Bone marrow (tissue), 2 donors: Measurements from ENCODE around the gene EPS8L2.

Source experiments
- DNase-seq, 2 donors: peaks; one replicate each; lab custom pipeline; 2025; lab: John Stamatoyannopoulos, UW

EPS8L2 gene

GRCh38 chr11:763073-763463 lies 57.0 kb downstream of the EPS8L2 start:
- no peak for DNase-seq

DNA sequence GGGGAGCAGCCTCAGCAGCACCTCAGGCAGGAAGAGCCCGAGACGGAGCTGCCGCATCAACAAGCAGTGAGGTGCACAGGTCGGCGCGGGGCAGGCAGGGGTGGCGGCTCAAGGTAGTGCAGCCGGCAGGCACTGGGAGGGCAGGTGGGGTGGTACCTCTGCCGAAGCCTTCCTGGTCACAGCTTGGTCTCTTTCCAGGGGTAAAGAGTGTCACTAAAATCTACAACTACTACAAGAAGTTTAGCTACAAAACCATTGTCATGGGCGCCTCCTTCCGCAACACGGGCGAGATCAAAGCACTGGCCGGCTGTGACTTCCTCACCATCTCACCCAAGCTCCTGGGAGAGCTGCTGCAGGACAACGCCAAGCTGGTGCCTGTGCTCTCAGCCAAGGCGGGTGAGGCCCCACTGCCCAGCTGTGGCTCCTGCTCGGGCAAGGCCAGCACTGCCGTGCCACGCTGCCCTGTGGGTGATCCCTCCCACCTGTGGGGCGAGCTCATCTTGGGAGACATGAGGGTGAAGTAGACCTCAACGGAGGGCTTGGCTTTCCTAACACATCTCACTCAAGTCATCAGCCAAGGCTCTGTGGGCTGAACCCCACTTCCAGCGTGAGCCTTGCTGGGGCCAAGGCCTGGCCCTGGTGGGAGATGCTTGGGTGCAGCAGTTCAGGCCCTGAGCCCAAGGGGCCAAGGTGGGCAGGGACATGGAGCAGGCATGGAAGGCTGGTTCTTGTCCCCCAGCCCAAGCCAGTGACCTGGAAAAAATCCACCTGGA lies 57.7 kb downstream of the EPS8L2 start:
- DNase-seq, result no peak

GRCh38 chr11:764322-765024 lies 58.4 kb downstream of the EPS8L2 start:
- DNase-seq, result no peak

- peak; percentile 23 to 41 for DNase-seq
Measured at GRCh38 chr11:765025-765801, 59.2 kb downstream of the EPS8L2 start.

DNA sequence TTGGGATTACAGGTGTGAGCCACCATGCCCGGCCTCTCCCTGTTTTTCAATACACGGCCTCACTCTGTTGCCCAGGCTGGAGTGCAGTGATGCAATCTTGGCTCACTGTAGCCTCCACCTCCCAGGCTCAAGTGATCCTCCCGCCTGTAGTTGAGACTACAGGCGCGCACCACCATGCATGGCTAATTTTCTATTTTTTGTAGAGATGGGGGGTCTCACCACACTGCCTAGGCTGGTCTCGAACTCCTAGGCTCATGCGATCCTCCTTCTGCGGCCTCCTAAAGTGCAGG lies 59.7 kb downstream of the EPS8L2 start:
- no peak for DNase-seq

- no peak for DNase-seq
Measured at GRCh38 chr11:766106-766935, 60.3 kb downstream of the EPS8L2 start.

- DNase-seq, result no peak
Measured at GRCh38 chr11:766936-767210, 60.8 kb downstream of the EPS8L2 start.

DNA sequence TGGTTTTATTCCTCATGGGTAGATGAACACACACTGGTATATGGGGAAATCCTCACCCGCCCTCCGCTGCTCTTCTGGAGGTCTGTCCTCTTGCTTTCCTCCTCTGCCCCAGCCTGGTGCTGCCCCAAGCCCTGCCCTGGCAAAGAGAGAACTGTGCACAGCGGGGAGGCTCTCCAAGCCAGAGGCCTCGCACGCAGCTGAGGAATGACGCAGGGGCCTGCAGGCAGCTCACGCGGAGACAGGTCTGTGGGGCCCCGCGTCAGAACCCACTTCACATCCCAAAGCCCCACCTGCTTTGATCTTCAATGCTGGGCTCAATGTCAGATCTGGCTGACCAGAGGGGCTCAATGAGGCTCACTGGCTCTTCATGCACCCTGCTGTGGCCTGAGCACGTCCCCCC lies 61.2 kb downstream of the EPS8L2 start:
- DNase-seq, result no peak

DNA sequence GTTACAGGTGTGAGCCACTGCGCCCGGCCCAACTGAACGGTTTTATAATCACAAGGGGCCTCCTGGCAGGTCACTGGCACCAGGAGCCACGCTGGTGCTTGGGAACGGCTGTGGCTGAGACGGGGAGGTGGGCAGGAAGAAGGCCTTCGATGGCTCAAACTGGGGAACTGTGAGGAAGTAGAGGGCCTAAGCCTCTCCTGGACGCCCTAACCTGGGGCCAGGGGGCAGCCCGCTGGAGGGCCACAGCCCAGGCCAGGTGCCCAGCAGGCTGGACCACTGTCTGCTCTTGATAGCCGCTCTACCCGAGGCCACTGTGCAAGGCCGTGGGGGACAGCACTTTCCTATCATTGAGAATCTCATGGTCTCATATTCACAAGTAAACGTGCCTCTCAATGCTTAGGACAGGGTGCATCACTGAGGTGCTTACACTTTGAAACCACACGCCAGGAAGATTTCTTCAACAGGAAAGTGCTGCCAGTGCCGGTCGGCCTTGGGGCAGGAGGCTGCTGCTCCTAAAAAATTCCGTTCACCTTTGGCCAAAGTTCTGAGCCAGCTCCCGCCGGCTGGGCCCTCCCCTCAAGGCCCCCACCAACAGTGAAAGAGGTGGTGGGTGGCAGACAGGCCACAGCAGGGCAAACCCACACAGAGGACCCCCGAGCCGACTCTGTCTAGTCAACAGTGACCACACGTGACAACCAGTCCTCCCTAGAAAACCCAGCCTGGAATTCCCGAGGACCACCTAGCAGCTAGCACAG lies 64.0 kb downstream of the EPS8L2 start:
- no peak for DNase-seq

DNA sequence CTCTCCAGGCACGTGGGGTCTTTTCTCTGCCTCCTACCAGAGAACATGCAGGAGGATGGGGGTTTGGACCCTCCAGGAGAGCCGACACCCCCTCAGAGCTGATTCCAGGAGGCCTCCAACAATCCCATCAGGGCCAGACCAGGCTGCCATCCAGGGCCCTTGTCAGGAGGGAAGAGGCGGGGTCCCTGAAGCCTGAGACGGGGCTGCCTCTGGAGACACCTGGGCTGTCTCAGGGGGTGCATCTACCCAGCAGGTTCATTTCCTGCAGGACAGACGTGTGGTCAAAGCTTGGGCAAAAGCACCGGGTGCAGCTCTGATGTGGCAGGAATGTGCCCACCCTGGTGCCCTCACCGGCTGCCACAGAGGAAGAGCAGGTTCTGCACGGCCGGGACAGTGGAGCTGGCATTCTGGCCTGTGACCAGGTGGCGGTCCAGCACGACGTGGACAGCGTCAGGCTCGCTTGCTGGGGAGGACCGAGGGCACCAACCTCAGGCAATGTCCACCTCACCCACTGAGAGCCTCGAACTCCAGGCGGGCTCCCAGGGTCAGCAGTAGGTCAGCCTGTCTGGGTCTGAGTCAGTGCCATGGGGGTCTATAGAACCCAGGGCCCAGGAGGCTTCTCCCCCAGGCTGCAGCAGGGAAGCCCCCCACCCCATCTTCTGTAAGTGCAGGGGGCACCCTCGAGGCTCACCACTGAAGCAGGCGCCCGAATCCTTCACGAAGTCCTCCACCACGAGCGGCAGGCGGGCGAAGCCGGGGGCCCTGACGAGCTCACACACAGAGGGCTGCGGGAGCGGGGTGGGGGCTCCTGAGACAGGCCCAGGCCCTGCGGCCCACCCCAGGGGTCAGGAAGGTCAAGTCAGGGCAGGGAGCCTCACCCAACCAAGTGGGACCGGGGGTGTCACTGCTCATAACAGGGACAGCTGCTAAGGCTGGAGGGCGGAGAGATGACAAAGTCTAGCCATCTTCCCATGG lies 64.9 kb downstream of the EPS8L2 start:
- DNase-seq, result no peak

GRCh38 chr11:771617-772204 lies 65.7 kb downstream of the EPS8L2 start:
- DNase-seq, result no peak

DNA sequence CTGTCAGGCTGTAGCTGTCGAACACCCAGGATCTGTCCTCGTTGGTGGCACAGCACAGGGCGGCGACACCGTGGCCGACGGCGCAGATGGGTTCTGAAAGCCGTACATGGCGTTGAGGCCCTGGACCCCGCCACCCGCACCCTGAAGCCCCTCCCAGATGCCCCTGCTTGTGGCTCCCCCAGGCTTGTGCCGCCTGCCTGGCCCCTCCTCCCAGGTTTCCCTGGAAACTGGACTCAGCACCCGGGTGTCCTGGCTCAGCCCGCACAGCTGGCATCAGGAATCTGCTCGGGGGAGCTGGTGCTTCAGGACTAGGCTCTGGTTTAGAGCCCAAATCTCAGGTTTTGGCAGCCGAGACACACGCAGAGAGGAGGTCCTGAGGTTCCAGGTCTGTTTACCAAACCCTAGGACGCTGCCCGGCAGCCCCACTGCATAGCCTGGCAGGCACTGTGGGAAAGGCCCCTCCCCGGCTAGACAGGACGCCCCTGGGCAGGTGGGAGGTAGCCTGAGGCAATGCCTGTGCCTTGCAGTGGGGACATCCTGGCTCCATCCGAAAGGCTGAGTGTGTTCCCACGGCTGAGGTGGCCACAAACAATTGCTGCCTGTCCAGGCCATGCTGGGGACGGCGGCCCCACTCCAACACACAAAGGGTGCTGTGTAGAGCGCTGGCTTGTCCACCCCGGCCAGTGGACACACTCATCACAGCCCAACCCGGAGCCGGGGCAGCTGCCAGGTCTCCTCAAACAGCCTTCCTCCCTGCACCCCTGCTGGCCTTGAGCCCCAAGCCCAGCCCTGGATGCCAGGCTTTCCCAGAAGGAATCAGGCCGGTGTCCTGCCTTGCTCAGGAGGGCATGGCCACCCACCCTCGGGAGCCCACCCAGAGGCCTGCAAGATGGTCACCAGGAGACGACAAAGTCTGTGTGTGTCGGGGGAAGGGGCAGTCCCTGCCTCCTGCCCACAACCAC lies 66.7 kb downstream of the EPS8L2 start:
- no peak for DNase-seq

DNA sequence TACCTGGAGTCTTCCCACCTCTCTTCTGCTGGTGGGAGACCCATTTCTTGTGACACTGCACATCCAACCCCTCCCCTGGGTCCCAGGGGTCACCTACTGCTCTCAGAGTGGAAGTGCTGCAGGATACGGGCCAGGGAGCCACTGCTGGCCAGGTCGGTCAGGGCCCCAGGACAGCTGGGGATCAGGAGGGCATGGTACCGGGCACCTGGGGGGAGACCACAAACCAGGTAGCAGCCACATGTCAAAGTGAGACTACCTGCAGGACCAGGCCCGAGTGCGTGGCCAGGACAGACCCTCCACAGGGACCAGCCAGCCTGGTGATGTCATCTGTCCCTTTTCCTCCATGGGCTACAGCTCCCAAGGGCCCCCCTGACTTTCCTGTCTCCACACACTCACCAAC lies 67.4 kb downstream of the EPS8L2 start:
- no peak for DNase-seq

GRCh38 chr11:773830-774229 lies 67.8 kb downstream of the EPS8L2 start:
- no peak for DNase-seq

DNA sequence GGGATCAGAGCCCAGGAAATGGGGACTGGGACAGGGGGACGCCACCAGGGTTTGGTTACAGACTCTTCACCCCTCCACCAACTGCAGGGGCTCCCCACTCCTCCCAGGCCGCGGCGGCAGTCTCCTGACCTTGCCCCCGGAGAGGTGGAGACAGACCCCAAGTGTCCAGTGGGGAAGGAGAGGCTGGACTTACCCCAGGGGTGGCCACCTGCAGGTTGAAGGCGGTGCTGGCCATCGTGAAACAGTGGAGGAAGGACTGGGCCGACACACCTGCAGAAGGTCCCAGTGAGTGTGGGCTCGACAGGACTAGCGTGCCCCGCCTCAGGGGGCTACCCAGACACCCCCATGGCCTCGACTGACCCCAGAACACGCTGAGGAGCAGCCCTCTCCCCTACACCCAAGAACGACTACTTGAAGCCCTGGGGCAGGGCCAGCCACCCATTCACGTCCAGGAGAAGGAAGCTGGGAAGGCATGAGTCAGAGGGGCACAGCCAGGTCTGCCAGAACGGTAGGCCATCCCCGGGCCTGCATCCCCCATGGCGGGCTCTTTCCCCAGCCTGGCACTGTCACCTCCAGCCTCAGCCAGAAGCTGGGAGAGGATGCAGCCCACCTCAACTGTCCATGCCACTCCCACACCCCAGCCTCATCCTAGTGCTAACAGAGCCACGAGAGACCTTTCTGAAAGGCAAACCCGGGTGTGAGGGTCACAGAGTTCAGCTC lies 69.0 kb downstream of the EPS8L2 start:
- no peak for DNase-seq

- no peak for DNase-seq
Measured at GRCh38 chr11:776263-776560, 70.2 kb downstream of the EPS8L2 start.

DNA sequence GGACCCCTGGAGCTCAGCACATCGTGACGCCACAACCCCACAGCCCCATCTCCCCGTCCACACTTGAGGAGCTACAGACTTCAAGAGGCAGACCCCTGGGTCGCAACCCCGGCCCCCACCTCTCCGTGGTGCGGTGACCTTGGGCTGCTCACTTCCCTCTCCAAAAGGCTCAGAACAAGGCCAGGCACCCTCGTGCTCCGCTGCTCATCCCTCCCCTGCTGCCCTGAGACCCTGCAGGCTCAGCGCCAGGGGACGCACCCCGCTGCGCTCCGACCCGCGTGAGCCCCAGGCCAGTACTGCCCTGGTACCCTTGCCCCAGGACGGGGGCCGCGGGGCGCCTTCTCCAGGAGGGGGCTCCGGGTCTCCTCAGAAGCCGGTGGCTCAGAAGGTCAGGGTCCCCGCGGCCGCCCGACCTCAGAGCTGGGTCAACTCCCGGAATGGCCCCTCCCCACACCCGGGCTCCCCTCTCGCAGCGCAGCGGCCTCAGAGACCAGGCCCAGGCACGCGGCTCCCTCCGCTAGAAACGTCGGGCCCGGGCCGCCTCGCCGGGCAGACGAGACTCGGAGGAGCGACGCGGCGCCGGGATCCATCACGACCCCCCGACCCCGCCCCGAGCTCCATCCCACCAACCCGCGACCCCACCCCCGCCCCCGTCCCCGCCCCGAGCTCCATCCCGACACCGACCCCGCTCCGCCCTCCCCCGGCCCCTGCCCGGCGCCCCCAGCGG lies 70.7 kb downstream of the EPS8L2 start:
- DNase-seq, result no peak
